ENCODE data around the gene MAGI2. TPM values are rescaled to one million over a fixed set of nuclear protein-coding genes. Genes with fewer than 3 reads are reported as not detected.

MAGI2 gene
- total RNA-seq, 1 experiment from 2014 or later = 0.25 TPM

GRCh38 chr7:78673272-78673671 lies 780.2 kb downstream of the MAGI2 start:
- intact Hi-C loops (cut with micrococcal nuclease; ENCODE audit: unreplicated experiment) = no loop called here
- H3K4me1 Mint-ChIP-seq (ENCODE audit: low read depth, unreplicated experiment) = no peaks in the 10 kb centered on the region
- H3K9me3 Mint-ChIP-seq (ENCODE audit: unreplicated experiment) = no peaks in the 10 kb centered on the region
- no peak overlapping the region for H3K4me3 Mint-ChIP-seq (ENCODE audit: unreplicated experiment)
- POLR2A ChIA-PET = no interaction called here
- no peaks in the 10 kb centered on the region for H3K27me3 ChIP-seq (replicated peaks; ENCODE audit: control insufficient read depth, insufficient read depth, low read length)
- CTCF ChIA-PET = no interaction called here
- H3K4me3 ChIP-seq (ENCODE audit: low read depth, low read length) = no peak overlapping the region
- H3K36me3 Mint-ChIP-seq (ENCODE audit: insufficient read depth, unreplicated experiment) = no peaks in the 10 kb centered on the region
- BruUV-seq (replicated peaks) = no TSS peak
- H3K27ac Mint-ChIP-seq (ENCODE audit: unreplicated experiment) = no peak overlapping the region
- DNase-seq = no peak
- H3K4me1 ChIP-seq = no peaks in the 10 kb centered on the region
- H3K36me3 ChIP-seq (ENCODE audit: control insufficient read depth, insufficient read depth, low read length) = no peaks in the 10 kb centered on the region
- no peak for TF ChIP-seq CTCF (IDR thresholded peaks at IDR 0.05; ENCODE audit: insufficient read depth in 1 of 2, low read depth in 1 of 2, low read length in 1 of 2, severe bottlenecking in 1 of 2, unreplicated experiment in 1 of 2)
- H3K27me3 Mint-ChIP-seq (ENCODE audit: insufficient read depth, unreplicated experiment) = no peaks in the 10 kb centered on the region
- H3K9me3 ChIP-seq = no peaks in the 10 kb centered on the region

DNA sequence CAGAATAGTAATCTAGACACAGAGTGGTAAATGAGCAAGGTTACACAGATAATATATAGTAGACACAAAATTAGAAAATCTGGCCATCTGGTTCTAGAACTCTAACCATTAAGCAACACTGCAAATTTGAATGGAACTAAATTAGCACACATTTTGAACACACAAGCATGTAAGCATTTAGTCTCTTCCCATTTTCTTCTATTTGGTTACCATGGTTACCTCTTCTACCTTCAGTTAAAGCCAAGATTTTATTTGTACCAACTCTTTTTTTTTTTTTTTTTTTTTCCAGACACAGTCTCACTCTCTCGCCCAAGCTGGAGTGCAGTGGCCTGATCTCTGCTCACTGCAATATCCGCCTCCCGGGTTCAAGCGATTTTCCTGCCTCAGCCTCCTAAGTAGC lies 790.5 kb downstream of the MAGI2 start:
- POLR2A ChIA-PET = no interaction called here
- no peak for TF ChIP-seq CTCF (IDR thresholded peaks at IDR 0.05; ENCODE audit: insufficient read depth in 1 of 2, low read depth in 1 of 2, low read length in 1 of 2, severe bottlenecking in 1 of 2, unreplicated experiment in 1 of 2)
- H3K36me3 ChIP-seq (ENCODE audit: control insufficient read depth, insufficient read depth, low read length) = no peaks in the 10 kb centered on the region
- no peaks in the 10 kb centered on the region for H3K9me3 ChIP-seq
- no peaks in the 10 kb centered on the region for H3K4me1 ChIP-seq
- Mint-ChIP-seq H3K27me3 (ENCODE audit: insufficient read depth, unreplicated experiment) (no peaks in the 10 kb centered on the region), H3K9me3 (ENCODE audit: unreplicated experiment) (no peaks in the 10 kb centered on the region), H3K27ac (ENCODE audit: unreplicated experiment) (no peak overlapping the region), H3K4me1 (ENCODE audit: low read depth, unreplicated experiment) (no peaks in the 10 kb centered on the region), H3K36me3 (ENCODE audit: insufficient read depth, unreplicated experiment) (no peaks in the 10 kb centered on the region), H3K4me3 (ENCODE audit: unreplicated experiment) (no peak overlapping the region)
- H3K27me3 ChIP-seq (replicated peaks; ENCODE audit: control insufficient read depth, insufficient read depth, low read length) = no peaks in the 10 kb centered on the region
- no peak for DNase-seq
- CTCF ChIA-PET = no interaction called here
- no TSS peak for BruUV-seq (replicated peaks)
- no peak overlapping the region for H3K4me3 ChIP-seq (ENCODE audit: low read depth, low read length)
- intact Hi-C loops (cut with micrococcal nuclease; ENCODE audit: unreplicated experiment) = no loop called here

- intact Hi-C loops (cut with micrococcal nuclease; ENCODE audit: unreplicated experiment) = no loop called here
- no peaks in the 10 kb centered on the region for H3K36me3 Mint-ChIP-seq (ENCODE audit: insufficient read depth, unreplicated experiment)
- Histone ChIP-seq H3K36me3 (ENCODE audit: control insufficient read depth, insufficient read depth, low read length) (no peaks in the 10 kb centered on the region), H3K4me3 (ENCODE audit: low read depth, low read length) (no peak overlapping the region), H3K27me3 (replicated peaks; ENCODE audit: control insufficient read depth, insufficient read depth, low read length) (no peaks in the 10 kb centered on the region), H3K9me3 (no peaks in the 10 kb centered on the region), H3K4me1 (no peaks in the 10 kb centered on the region)
- CTCF ChIA-PET = no interaction called here
- H3K27ac Mint-ChIP-seq (ENCODE audit: unreplicated experiment) = no peak overlapping the region
- POLR2A ChIA-PET = no interaction called here
- H3K27me3 Mint-ChIP-seq (ENCODE audit: insufficient read depth, unreplicated experiment) = no peaks in the 10 kb centered on the region
- no TSS peak for BruUV-seq (replicated peaks)
- no peak for TF ChIP-seq CTCF (IDR thresholded peaks at IDR 0.05; ENCODE audit: insufficient read depth in 1 of 2, low read depth in 1 of 2, low read length in 1 of 2, severe bottlenecking in 1 of 2, unreplicated experiment in 1 of 2)
- no peaks in the 10 kb centered on the region for H3K4me1 Mint-ChIP-seq (ENCODE audit: low read depth, unreplicated experiment)
- H3K9me3 Mint-ChIP-seq (ENCODE audit: unreplicated experiment) = no peaks in the 10 kb centered on the region
- DNase-seq = no peak
- no peak overlapping the region for H3K4me3 Mint-ChIP-seq (ENCODE audit: unreplicated experiment)
These were observed 803.5 kb downstream of the MAGI2 start for GRCh38 chr7:78649976-78650375.
